RWPE2 (cell line): ENCODE measurements around the gene PTGR2.
A peak's percentile ranks its signal among the peaks of the same experiment; 100 is the strongest.

ENCODE experiments used
- ATAC-seq: fragments of 200-7000 bp; cut with Tn5 transposase; 3 replicates; pipeline ENCODE4 v1.9.1; 2021; ENCODE audit warnings: low read depth
- DNase-seq: peaks from one replicate; pipeline ENCODE4 v3.0.0-alpha.2; 2020; ENCODE audit warnings: low spot score
- H3K27ac ChIP-seq: fragments of 450-650 bp; 2 replicates; pipeline ENCODE4 v1.5.1; 2017; ENCODE audit warnings: mild to moderate bottlenecking; ENCODE audit not compliant: poor library complexity, severe bottlenecking
- H3K27me3 ChIP-seq: fragments of 250-450 bp; sonication (Bioruptor Pico); 2 replicates; pipeline ENCODE4 v1.5.1; 2021; ENCODE audit warnings: mild to moderate bottlenecking, moderate library complexity; ENCODE audit not compliant: insufficient read depth, poor library complexity, severe bottlenecking
- H3K36me3 ChIP-seq: fragments of 250-450 bp; sonication (Bioruptor Pico); 2 replicates; pipeline ENCODE4 v1.5.1; 2020; ENCODE audit warnings: low read depth, mild to moderate bottlenecking, moderate library complexity
- H3K4me1 ChIP-seq: fragments of 250-450 bp; sonication (Bioruptor Pico); 2 replicates; pipeline ENCODE4 v1.5.1; 2021; ENCODE audit warnings: mild to moderate bottlenecking, moderate library complexity; ENCODE audit not compliant: insufficient read depth, poor library complexity, severe bottlenecking
- H3K4me3 ChIP-seq: fragments of 250-450 bp; sonication (Bioruptor Pico); 2 replicates; pipeline ENCODE4 v1.5.1; 2021; ENCODE audit warnings: mild to moderate bottlenecking, moderate library complexity; ENCODE audit not compliant: severe bottlenecking
- H3K9me3 ChIP-seq: fragments of 250-450 bp; sonication (Bioruptor Pico); 2 replicates; pipeline ENCODE4 v1.5.1; 2021; ENCODE audit warnings: mild to moderate bottlenecking, moderate library complexity; ENCODE audit not compliant: severe bottlenecking
- CTCF ChIP-seq: fragments of 450-650 bp; IDR thresholded peaks from one replicate; pipeline ENCODE4 v1.5.1; 2017; ENCODE audit warnings: mild to moderate bottlenecking, moderate library complexity; ENCODE audit not compliant: poor library complexity, severe bottlenecking

The PTGR2 gene

GRCh38 chr14:73895939-73896338 is 44.3 kb downstream of the PTGR2 start:
- H3K4me3 ChIP-seq, result no peak overlapping the region
- no peaks in the 10 kb centered on the region for H3K9me3 ChIP-seq
- peaks cover 99% of the 10 kb centered on the region for H3K36me3 ChIP-seq
- no peak overlapping the region for H3K27ac ChIP-seq
- DNase-seq (no peak), ATAC-seq (no peak)
- H3K27me3 ChIP-seq, result no peaks in the 10 kb centered on the region
- TF ChIP-seq CTCF, result no peak
- no peaks in the 10 kb centered on the region for H3K4me1 ChIP-seq

GRCh38 chr14:73896521-73896920 is 44.9 kb downstream of the PTGR2 start:
- H3K27ac ChIP-seq, result no peak overlapping the region
- peaks cover 99% of the 10 kb centered on the region for H3K36me3 ChIP-seq
- H3K27me3 ChIP-seq, result no peaks in the 10 kb centered on the region
- ATAC-seq (peak; percentile 29; the same call in 1 of the 3 replicates), DNase-seq (no peak)
- H3K4me3 ChIP-seq, result no peak overlapping the region
- H3K9me3 ChIP-seq, result no peaks in the 10 kb centered on the region
- H3K4me1 ChIP-seq, result no peaks in the 10 kb centered on the region
- no peak for TF ChIP-seq CTCF

GRCh38 chr14:73903028-73903427 is 51.4 kb downstream of the PTGR2 start:
- no peak for ATAC-seq
- H3K4me1 ChIP-seq, result no peaks in the 10 kb centered on the region
- no peaks in the 10 kb centered on the region for H3K9me3 ChIP-seq
- no peaks in the 10 kb centered on the region for H3K27me3 ChIP-seq
- DNase-seq, result no peak
- H3K36me3 ChIP-seq, result peaks cover 94% of the 10 kb centered on the region
- no peak overlapping the region for H3K4me3 ChIP-seq
- H3K27ac ChIP-seq, result no peak overlapping the region
- no peak for TF ChIP-seq CTCF

GRCh38 chr14:73909681-73910080 is 58.0 kb downstream of the PTGR2 start:
- Histone ChIP-seq H3K9me3 (no peaks in the 10 kb centered on the region), H3K36me3 (peaks cover 94% of the 10 kb centered on the region), H3K27ac (no peak overlapping the region), H3K4me3 (no peak overlapping the region), H3K4me1 (no peaks in the 10 kb centered on the region), H3K27me3 (no peaks in the 10 kb centered on the region)
- ATAC-seq (no peak), DNase-seq (no peak)
- no peak for TF ChIP-seq CTCF

- no peak overlapping the region for H3K27ac ChIP-seq
- DNase-seq, result no peak
- H3K36me3 ChIP-seq, result peaks cover 86% of the 10 kb centered on the region
- H3K4me3 ChIP-seq, result no peak overlapping the region
- H3K9me3 ChIP-seq, result no peaks in the 10 kb centered on the region
- no peak for ATAC-seq
- peaks cover 6% of the 10 kb centered on the region for H3K4me1 ChIP-seq
- no peak for TF ChIP-seq CTCF
- H3K27me3 ChIP-seq, result no peaks in the 10 kb centered on the region
These were observed 61.6 kb downstream of the PTGR2 start for GRCh38 chr14:73913256-73913655.
